Panc1 (cell line): Measurements from ENCODE around the gene ATF1.

Experiments
- POLR2AphosphoS5 ChIP-seq: IDR thresholded peaks from 2 replicates; pipeline ENCODE4 v1.6.1; 2012; ENCODE audit warnings: mild to moderate bottlenecking, low read depth, low read length, moderate library complexity
- SIN3A ChIP-seq: IDR thresholded peaks from 2 replicates; pipeline ENCODE4 v1.6.1; 2012; ENCODE audit warnings: low read depth, mild to moderate bottlenecking, low read length, moderate library complexity, borderline replicate concordance; ENCODE audit not compliant: insufficient read depth
- TF ChIP-seq, protein P1 (sequence below): fragments of 450-650 bp; IDR thresholded peaks from 2 replicates; pipeline ENCODE4 v1.5.1; 2017; ENCODE audit warnings: mild to moderate bottlenecking

DNA sequence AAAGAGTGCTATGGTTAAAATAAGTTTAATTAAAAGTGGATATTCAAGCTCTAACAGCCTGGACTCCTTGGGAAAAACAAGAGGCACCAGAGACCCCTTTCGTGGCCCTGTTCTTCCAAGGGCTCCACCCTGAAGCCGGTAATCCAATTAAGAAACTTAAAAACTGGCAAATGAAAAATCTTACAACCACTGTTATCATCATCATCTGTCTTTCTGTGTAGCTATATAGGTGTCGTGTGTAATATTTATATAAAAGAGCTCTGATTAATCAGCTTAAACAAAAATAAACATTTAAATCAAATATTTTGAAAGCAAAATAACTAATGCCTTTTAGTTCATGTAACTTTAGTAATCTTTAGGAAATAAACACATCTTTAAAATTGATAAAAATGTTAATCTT is 4.5 kb downstream of the ATF1 start:
- TF ChIP-seq, protein P1, sequence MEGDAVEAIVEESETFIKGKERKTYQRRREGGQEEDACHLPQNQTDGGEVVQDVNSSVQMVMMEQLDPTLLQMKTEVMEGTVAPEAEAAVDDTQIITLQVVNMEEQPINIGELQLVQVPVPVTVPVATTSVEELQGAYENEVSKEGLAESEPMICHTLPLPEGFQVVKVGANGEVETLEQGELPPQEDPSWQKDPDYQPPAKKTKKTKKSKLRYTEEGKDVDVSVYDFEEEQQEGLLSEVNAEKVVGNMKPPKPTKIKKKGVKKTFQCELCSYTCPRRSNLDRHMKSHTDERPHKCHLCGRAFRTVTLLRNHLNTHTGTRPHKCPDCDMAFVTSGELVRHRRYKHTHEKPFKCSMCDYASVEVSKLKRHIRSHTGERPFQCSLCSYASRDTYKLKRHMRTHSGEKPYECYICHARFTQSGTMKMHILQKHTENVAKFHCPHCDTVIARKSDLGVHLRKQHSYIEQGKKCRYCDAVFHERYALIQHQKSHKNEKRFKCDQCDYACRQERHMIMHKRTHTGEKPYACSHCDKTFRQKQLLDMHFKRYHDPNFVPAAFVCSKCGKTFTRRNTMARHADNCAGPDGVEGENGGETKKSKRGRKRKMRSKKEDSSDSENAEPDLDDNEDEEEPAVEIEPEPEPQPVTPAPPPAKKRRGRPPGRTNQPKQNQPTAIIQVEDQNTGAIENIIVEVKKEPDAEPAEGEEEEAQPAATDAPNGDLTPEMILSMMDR, result no peak
- TF ChIP-seq POLR2AphosphoS5 (no peak), SIN3A (no peak)
